ENCODE results near the gene ACACA.

Gene ACACA

GRCh38 chr17:37265446-37266173, 141.0 kb downstream of the ACACA start:
- TF ChIP-seq CTCF (IDR thresholded peaks at IDR 0.05; ENCODE audit: poor library complexity, severe bottlenecking): no peak
- Histone ChIP-seq H3K4me3 (ENCODE audit: severe bottlenecking) (no peak overlapping the region), H3K27me3 (ENCODE audit: insufficient read depth, poor library complexity, severe bottlenecking) (no peaks in the 10 kb centered on the region), H3K4me1 (ENCODE audit: insufficient read depth, poor library complexity, severe bottlenecking) (no peaks in the 10 kb centered on the region), H3K27ac (ENCODE audit: poor library complexity, severe bottlenecking) (no peak overlapping the region), H3K36me3 (ENCODE audit: low read depth) (peaks cover 98% of the 10 kb centered on the region), H3K9me3 (ENCODE audit: severe bottlenecking) (no peaks in the 10 kb centered on the region)
- ATAC-seq (ENCODE audit: low read depth) (no peak), DNase-seq (ENCODE audit: low spot score) (no peak)

GRCh38 chr17:37261286-37261685, 145.3 kb downstream of the ACACA start:
- Histone ChIP-seq H3K4me1 (ENCODE audit: insufficient read depth, poor library complexity, severe bottlenecking) (no peaks in the 10 kb centered on the region), H3K27ac (ENCODE audit: poor library complexity, severe bottlenecking) (no peak overlapping the region), H3K4me3 (ENCODE audit: severe bottlenecking) (no peak overlapping the region), H3K36me3 (ENCODE audit: low read depth) (peaks cover 94% of the 10 kb centered on the region), H3K9me3 (ENCODE audit: severe bottlenecking) (no peaks in the 10 kb centered on the region), H3K27me3 (ENCODE audit: insufficient read depth, poor library complexity, severe bottlenecking) (no peaks in the 10 kb centered on the region)
- ATAC-seq (ENCODE audit: low read depth) (no peak), DNase-seq (ENCODE audit: low spot score) (no peak)
- no peak for TF ChIP-seq CTCF (IDR thresholded peaks at IDR 0.05; ENCODE audit: poor library complexity, severe bottlenecking)

GRCh38 chr17:37259030-37259735, 147.5 kb downstream of the ACACA start:
- no peak for DNase-seq (ENCODE audit: low spot score)
- H3K27ac ChIP-seq (ENCODE audit: poor library complexity, severe bottlenecking): no peak overlapping the region
- peaks cover 92% of the 10 kb centered on the region for H3K36me3 ChIP-seq (ENCODE audit: low read depth)
- no peaks in the 10 kb centered on the region for H3K9me3 ChIP-seq (ENCODE audit: severe bottlenecking)
- ATAC-seq (ENCODE audit: low read depth): peak; percentile 42; the same call in 1 of the 3 replicates
- no peak overlapping the region for H3K4me3 ChIP-seq (ENCODE audit: severe bottlenecking)
- no peaks in the 10 kb centered on the region for H3K27me3 ChIP-seq (ENCODE audit: insufficient read depth, poor library complexity, severe bottlenecking)
- no peaks in the 10 kb centered on the region for H3K4me1 ChIP-seq (ENCODE audit: insufficient read depth, poor library complexity, severe bottlenecking)
- no peak for TF ChIP-seq CTCF (IDR thresholded peaks at IDR 0.05; ENCODE audit: poor library complexity, severe bottlenecking)

- Histone ChIP-seq H3K27me3 (ENCODE audit: insufficient read depth, poor library complexity, severe bottlenecking) (no peaks in the 10 kb centered on the region), H3K27ac (ENCODE audit: poor library complexity, severe bottlenecking) (no peak overlapping the region), H3K9me3 (ENCODE audit: severe bottlenecking) (no peaks in the 10 kb centered on the region), H3K4me1 (ENCODE audit: insufficient read depth, poor library complexity, severe bottlenecking) (no peaks in the 10 kb centered on the region), H3K4me3 (ENCODE audit: severe bottlenecking) (no peak overlapping the region), H3K36me3 (ENCODE audit: low read depth) (peaks cover 92% of the 10 kb centered on the region)
- no peak for TF ChIP-seq CTCF (IDR thresholded peaks at IDR 0.05; ENCODE audit: poor library complexity, severe bottlenecking)
- no peak for ATAC-seq (ENCODE audit: low read depth)
- no peak for DNase-seq (ENCODE audit: low spot score)
These were observed 150.0 kb downstream of the ACACA start for GRCh38 chr17:37256627-37257026.

GRCh38 chr17:37255432-37255831, 151.2 kb downstream of the ACACA start:
- H3K36me3 ChIP-seq (ENCODE audit: low read depth): peaks cover 93% of the 10 kb centered on the region
- no peaks in the 10 kb centered on the region for H3K27me3 ChIP-seq (ENCODE audit: insufficient read depth, poor library complexity, severe bottlenecking)
- no peak for TF ChIP-seq CTCF (IDR thresholded peaks at IDR 0.05; ENCODE audit: poor library complexity, severe bottlenecking)
- DNase-seq (ENCODE audit: low spot score) (no peak), ATAC-seq (ENCODE audit: low read depth) (no peak)
- no peak overlapping the region for H3K4me3 ChIP-seq (ENCODE audit: severe bottlenecking)
- H3K27ac ChIP-seq (ENCODE audit: poor library complexity, severe bottlenecking): no peak overlapping the region
- H3K4me1 ChIP-seq (ENCODE audit: insufficient read depth, poor library complexity, severe bottlenecking): no peaks in the 10 kb centered on the region
- H3K9me3 ChIP-seq (ENCODE audit: severe bottlenecking): no peaks in the 10 kb centered on the region
